Measurements from ENCODE around the gene ZNF534.
"Not testable (repeated sequence)": the region's sequence is repeated elsewhere in the genome, so short reads cannot be mapped to it uniquely, and the experiment has no call there.

ZNF534 gene

DNA sequence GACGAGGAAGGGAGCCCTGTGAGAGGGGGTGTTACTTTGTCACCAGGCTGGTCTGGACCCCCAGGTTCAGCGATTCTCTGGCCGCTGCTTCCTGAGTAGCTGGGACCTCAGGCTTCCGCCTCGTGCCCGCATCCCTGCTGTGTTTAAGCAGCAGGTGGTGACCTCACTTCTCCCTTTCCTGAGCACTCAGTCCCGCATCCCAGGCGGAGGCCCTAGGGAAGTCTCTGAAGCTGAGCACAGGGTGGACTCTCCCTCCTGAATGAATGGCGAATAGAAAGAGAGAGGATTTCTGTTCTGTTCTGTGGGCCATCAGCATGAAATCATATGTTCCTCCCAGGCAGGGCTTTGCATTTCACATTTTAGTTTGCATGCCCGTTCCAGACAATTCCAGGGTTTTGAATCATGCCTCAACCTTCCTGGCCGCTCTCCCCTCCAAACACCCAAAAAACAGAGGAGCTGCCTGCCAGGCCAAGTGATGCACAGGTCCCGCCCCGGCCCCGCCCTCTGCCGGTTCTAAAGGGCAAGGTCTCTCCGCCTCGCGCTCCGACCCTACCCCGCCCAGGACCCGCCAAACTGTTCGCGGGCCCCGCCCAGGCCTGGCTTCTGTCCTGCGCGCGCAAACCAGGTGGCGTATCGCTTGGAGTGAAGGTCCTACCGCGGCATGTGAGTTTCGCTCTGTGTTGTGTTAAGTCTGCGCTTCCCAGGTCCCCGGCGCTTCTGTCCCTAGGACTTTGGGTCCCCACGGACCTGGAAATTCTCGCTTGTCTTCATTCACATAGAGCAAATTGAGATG, 63.4 kb downstream of the ZNF534 start:
- no peak for TF ChIP-seq ZFX (IDR thresholded peaks at IDR 0.05)
- TF ChIP-seq CTCF (conservative IDR thresholded peaks at IDR 0.05) = no peak
- H3K27ac ChIP-seq = no peak overlapping the region

- TF ChIP-seq ZFX (IDR thresholded peaks at IDR 0.05) = no peak
- no peak for TF ChIP-seq CTCF (conservative IDR thresholded peaks at IDR 0.05)
- no peak overlapping the region for H3K27ac ChIP-seq
These were observed 64.1 kb downstream of the ZNF534 start for GRCh38 chr19:52492994-52493470.

GRCh38 chr19:52494518-52494917, 65.6 kb downstream of the ZNF534 start:
- H3K27ac ChIP-seq = no peak overlapping the region
- TF ChIP-seq ZFX (IDR thresholded peaks at IDR 0.05) = no peak
- no peak for TF ChIP-seq CTCF (conservative IDR thresholded peaks at IDR 0.05)

- no peak overlapping the region for H3K27ac ChIP-seq
- TF ChIP-seq CTCF (conservative IDR thresholded peaks at IDR 0.05) (no peak), ZFX (IDR thresholded peaks at IDR 0.05) (no peak)
These were observed 69.6 kb downstream of the ZNF534 start for GRCh38 chr19:52498571-52498970.

DNA sequence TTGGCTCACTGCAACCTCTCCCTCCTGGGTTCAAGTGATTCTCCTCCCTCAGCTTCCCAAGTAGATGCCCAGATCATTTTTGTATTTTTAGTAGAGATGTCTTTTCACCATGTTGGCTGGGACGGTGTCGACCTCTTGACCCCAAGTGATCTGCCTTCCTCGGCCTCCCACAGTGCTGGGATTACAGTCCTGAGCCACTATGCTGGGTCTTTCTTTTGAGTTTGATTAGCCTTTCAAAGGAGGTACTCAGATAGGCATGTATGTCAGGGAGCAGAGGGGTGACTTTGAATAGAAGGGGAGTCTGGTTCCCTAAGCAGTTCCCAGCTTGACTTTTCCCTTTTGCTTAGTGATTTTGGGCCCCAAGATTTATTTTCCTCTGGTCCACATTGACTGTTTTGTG, 71.5 kb downstream of the ZNF534 start:
- not testable (repeated sequence) for H3K27ac ChIP-seq

DNA sequence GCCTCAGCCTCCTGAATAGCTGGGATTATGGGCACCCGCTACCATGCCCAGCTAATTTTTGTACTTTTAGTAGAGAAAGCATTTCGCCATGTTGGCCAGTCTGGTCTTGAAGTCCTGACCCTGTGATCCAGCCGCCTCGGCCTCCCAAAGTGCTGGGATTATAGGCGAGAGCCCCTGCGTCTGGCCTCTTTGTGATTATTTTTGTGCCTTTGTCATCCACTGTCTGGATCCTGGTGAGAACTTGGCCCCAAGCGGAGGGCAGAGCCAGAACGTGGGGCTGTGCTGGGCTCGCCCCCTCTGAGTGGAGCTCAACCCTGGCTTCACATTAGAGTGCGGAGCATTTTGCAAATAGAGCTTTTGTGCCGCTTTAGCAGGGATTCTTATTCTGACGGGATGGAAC, 72.0 kb downstream of the ZNF534 start:
- not testable (repeated sequence) for H3K27ac ChIP-seq
